Thoracic aorta (tissue), 2 donors: Measurements from ENCODE around the gene DIS3L. TPM values are rescaled to one million over a fixed set of nuclear protein-coding genes. Genes with fewer than 3 reads are reported as not detected.

Experiments used
- ATAC-seq: fragments of 150-250 bp; one replicate; pipeline ENCODE4 v1.8.0; 2017; ENCODE audit warnings: low read depth; ENCODE audit not compliant: insufficient number of reproducible peaks, low FRiP score
- DNase-seq: peaks from one replicate; pipeline ENCODE4 v3.0.0-alpha.2; 2020; ENCODE audit warnings: low spot score
- H3K27ac ChIP-seq, 2 donors: fragments of 200-600 bp; sonication (generic); 1 replicate in 1 of 2; 2 replicates in 1 of 2; pipeline ENCODE4 v1.5.1; 2016; ENCODE audit warnings: mild to moderate bottlenecking in 2 of 2, moderate library complexity in 2 of 2
- H3K27me3 ChIP-seq: fragments of 200-600 bp; sonication (generic); replicated peaks from 2 replicates; pipeline ENCODE4 v1.6.0; 2016; ENCODE audit warnings: mild to moderate bottlenecking; ENCODE audit not compliant: insufficient read depth
- H3K36me3 ChIP-seq: fragments of 200-600 bp; sonication (generic); one replicate; pipeline ENCODE4 v1.5.1; 2016
- H3K4me1 ChIP-seq, 2 donors: fragments of 200-600 bp; sonication (generic); 1 replicate in 1 of 2; 2 replicates in 1 of 2; pipeline versions ENCODE4 v1.5.1 to v1.6.0; 2016; ENCODE audit warnings: low read depth in 2 of 2, mild to moderate bottlenecking in 1 of 2; ENCODE audit not compliant: control insufficient read depth in 1 of 2
- H3K4me3 ChIP-seq: fragments of 200-600 bp; sonication (generic); 2 replicates; pipeline ENCODE4 v1.5.1; 2016; ENCODE audit warnings: mild to moderate bottlenecking
- H3K9me3 ChIP-seq: fragments of 200-600 bp; sonication (generic); 2 replicates; pipeline ENCODE4 v1.5.1; 2016
- CTCF ChIP-seq: fragments of 200-600 bp; sonication (generic); IDR thresholded peaks from one replicate; pipeline ENCODE4 v1.5.1; 2019; ENCODE audit warnings: antibody characterized with exemption
- total RNA-seq, 2 donors: library from RNA; depleted of rRNA; stranded (reverse); fragments of >200 nt; gene quantifications; one replicate each; pipeline versions ENCODE4 v1.1.0 to v1.2.3, GENCODE V29; 2016

DIS3L gene
- total RNA-seq, 2 donors from 2014 or later = 36.8 to 45.1 TPM

- no peak for ATAC-seq
- peaks cover 16% of the 10 kb centered on the region for H3K27me3 ChIP-seq
- no peak for DNase-seq
- no peak overlapping the region for H3K27ac ChIP-seq
- no peaks in the 10 kb centered on the region for H3K9me3 ChIP-seq
- peak overlapping the region; percentile 78 for H3K4me3 ChIP-seq
- TF ChIP-seq CTCF = peak; percentile 60
- peaks cover 10 to 25% of the 10 kb centered on the region in 2 donors for H3K4me1 ChIP-seq
- no peaks in the 10 kb centered on the region for H3K36me3 ChIP-seq
These were observed 41.3 kb upstream of the DIS3L start for GRCh38 chr15:66251790-66252684.

GRCh38 chr15:66252685-66253417 lies 40.5 kb upstream of the DIS3L start:
- Histone ChIP-seq H3K4me1 (peaks cover 10 to 25% of the 10 kb centered on the region in 2 donors), H3K27me3 (peaks cover 16% of the 10 kb centered on the region), H3K27ac (no peak overlapping the region), H3K4me3 (peak overlapping the region; percentile 78), H3K9me3 (no peaks in the 10 kb centered on the region), H3K36me3 (no peaks in the 10 kb centered on the region)
- no peak for DNase-seq
- TF ChIP-seq CTCF = no peak
- no peak for ATAC-seq

- Histone ChIP-seq H3K36me3 (no peaks in the 10 kb centered on the region), H3K4me1 (peaks cover 10 to 25% of the 10 kb centered on the region in 2 donors), H3K4me3 (peak within 1 kb of the TSS; percentile 78), H3K27ac (no peak within 1 kb of the TSS), H3K9me3 (no peaks in the 10 kb centered on the region), H3K27me3 (peaks cover 16% of the 10 kb centered on the region)
- peak; percentile 22 for ATAC-seq
- no peak for DNase-seq
- TF ChIP-seq CTCF = no peak
These were observed 39.8 kb upstream of the DIS3L start, which contains the start of gene MEGF11 for GRCh38 chr15:66253418-66254088. MEGF11 (minus strand) TSS chr15:66253750; CDS start chr15:66128403, 125,347 bp downstream.

- DNase-seq (no peak), ATAC-seq (no peak)
- Histone ChIP-seq H3K9me3 (no peaks in the 10 kb centered on the region), H3K36me3 (no peaks in the 10 kb centered on the region), H3K4me1 (peaks cover 10 to 25% of the 10 kb centered on the region in 2 donors), H3K27me3 (peaks cover 16% of the 10 kb centered on the region), H3K27ac (no peak overlapping the region), H3K4me3 (peak overlapping the region; percentile 78)
- TF ChIP-seq CTCF = no peak
These were observed 39.0 kb upstream of the DIS3L start for GRCh38 chr15:66254089-66254950.
